Stomach (tissue), 9 donors: ENCODE results near the gene ARID5B. TPM values are rescaled to one million over a fixed set of nuclear protein-coding genes. Genes with fewer than 3 reads are reported as not detected.

Source experiments
- DNase-seq, 2 donors: peaks; one replicate each; pipeline versions ENCODE4 v3.0.0 to v3.0.0-alpha.2; 2013 to 2019
- H3K27ac ChIP-seq, 5 donors: fragments of 200-600 bp in 4 of 5; sonication (generic) in 4 of 5; one replicate each; pipeline ENCODE4 v1.5.1; 2013 to 2019; ENCODE audit warnings: mild to moderate bottlenecking in 1 of 5, moderate library complexity in 1 of 5
- H3K27me3 ChIP-seq, 3 donors: fragments of 200-600 bp; sonication (generic); one replicate each; pipeline ENCODE4 v1.5.1; 2017 to 2019; ENCODE audit warnings: mixed run types in 1 of 3
- H3K36me3 ChIP-seq, 4 donors: fragments of 200-600 bp; sonication (generic); 1 replicate in 3 of 4; 2 replicates in 1 of 4; pipeline ENCODE4 v1.5.1; 2016 to 2019
- H3K4me1 ChIP-seq, 4 donors: fragments of 200-600 bp; sonication (generic); one replicate each; pipeline ENCODE4 v1.5.1; 2016 to 2019
- H3K4me3 ChIP-seq, 4 donors: fragments of 200-600 bp; sonication (generic) in 3 of 4; one replicate each; pipeline ENCODE4 v1.5.1; 2016 to 2019; ENCODE audit warnings: mild to moderate bottlenecking in 1 of 4
- H3K9me3 ChIP-seq, 4 donors: fragments of 200-600 bp; sonication (generic); one replicate each; pipeline ENCODE4 v1.5.1; 2016 to 2019
- EP300 ChIP-seq: sonication (generic); formaldehyde crosslinking; IDR thresholded peaks from one replicate; pipeline ENCODE4 v1.6.1; 2017; ENCODE audit warnings: antibody characterized with exemption
- POLR2A ChIP-seq, 4 donors: fragments of 450-650 bp; IDR thresholded peaks; one replicate each; pipeline ENCODE4 v1.6.1; 2016; ENCODE audit warnings: antibody characterized with exemption in 4 of 4, control low read depth in 2 of 4, mild to moderate bottlenecking in 1 of 4, moderate library complexity in 1 of 4
- POLR2AphosphoS5 ChIP-seq, 3 donors: sonication (generic); formaldehyde crosslinking; IDR thresholded peaks; one replicate each; pipeline ENCODE4 v1.6.1; 2016; ENCODE audit warnings: antibody characterized with exemption in 3 of 3
- WGBS, 5 donors: extraction: QIAGEN DNeasy Blood & Tissue Kit in 3 of 5; methylation state at CpG; one replicate each; pipeline versions ENCODE4 v1.1.5 to v1.1.7; 2013 to 2018; 5-methylcytosine and 5-hydroxymethylcytosine counted together
- intact Hi-C: fragments of 100-400 bp; cut with DNase I; formaldehyde crosslinking; loops from one replicate; pipeline ENCODE4 v1.15.1; 2023; ENCODE audit warnings: low total_unique reads
- polyA plus RNA-seq, 3 donors: library from polyadenylated mRNA; stranded (reverse); fragments of 200-250 nt; gene quantifications; one replicate each; pipeline ENCODE4 v1.2.3, GENCODE V29; 2013
- total RNA-seq, 5 donors: library from RNA; depleted of rRNA; stranded (reverse); fragments of >200 nt; gene quantifications; one replicate each; pipeline versions ENCODE4 v1.1.0 to v1.2.3, GENCODE V29; 2014 to 2016
- TF ChIP-seq, protein P1 (sequence below), 7 experiments: fragments of 450-650 bp in 4 of 7; fragments of 200-600 bp in 3 of 7; sonication (generic) in 3 of 7; IDR thresholded peaks; one replicate each; pipeline ENCODE4 v1.5.1; 2016 to 2019; ENCODE audit warnings: antibody characterized with exemption in 7 of 7, control low read depth in 2 of 7, mild to moderate bottlenecking in 1 of 7
- donor health status: healthy with polysubstance abuse.
- donor health status: Bipolar disorder and iron deficiency.
- donor health status: healthy.

Gene ARID5B
- total and polyA plus RNA-seq, 8 donors: 5.4 to 64.2 (median 11.9) TPM

DNA sequence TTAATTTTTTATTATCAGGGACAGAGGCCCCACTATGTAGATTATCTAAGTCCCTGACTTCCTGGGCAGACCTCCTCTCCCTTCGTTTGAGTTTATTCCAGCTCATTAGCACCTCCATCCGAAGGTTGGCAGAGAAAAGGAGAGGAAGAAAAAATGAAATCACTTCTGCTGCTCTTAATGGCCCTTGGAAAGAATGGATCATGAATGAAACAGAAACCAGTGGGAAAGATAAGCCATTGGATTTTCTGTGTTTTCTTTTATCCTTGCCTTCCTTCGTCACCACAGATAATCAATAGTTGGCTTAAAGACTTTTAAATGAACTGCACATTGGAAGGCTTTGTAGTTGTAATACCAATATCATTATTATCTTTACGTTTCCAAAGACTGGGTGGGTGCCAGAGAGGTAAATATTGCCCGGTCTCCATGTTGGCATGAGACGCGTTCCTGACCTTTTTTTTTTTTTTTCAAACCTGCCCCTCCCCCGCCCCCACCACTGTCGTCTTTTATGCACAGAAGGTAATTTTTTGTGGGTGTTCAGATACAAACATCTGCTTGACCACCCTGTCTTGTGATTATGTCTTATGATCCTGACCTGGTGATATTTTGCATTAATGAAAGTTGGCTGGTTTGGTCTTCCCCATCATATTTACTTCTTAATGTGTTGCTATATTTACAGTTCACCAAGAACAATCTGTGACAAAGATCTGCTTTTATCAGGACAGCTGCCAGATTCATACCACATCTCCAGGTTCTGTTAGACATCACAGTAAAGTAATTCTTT is 116.8 kb downstream of the ARID5B start:
- H3K9me3 ChIP-seq: no peaks in the 10 kb centered on the region
- intact Hi-C loops: no loop called here
- TF ChIP-seq POLR2AphosphoS5 (IDR thresholded peaks at IDR 0.05): no peak
- no peak for TF ChIP-seq EP300
- TF ChIP-seq POLR2A (IDR thresholded peaks at IDR 0.05): no peak
- TF ChIP-seq, protein P1, sequence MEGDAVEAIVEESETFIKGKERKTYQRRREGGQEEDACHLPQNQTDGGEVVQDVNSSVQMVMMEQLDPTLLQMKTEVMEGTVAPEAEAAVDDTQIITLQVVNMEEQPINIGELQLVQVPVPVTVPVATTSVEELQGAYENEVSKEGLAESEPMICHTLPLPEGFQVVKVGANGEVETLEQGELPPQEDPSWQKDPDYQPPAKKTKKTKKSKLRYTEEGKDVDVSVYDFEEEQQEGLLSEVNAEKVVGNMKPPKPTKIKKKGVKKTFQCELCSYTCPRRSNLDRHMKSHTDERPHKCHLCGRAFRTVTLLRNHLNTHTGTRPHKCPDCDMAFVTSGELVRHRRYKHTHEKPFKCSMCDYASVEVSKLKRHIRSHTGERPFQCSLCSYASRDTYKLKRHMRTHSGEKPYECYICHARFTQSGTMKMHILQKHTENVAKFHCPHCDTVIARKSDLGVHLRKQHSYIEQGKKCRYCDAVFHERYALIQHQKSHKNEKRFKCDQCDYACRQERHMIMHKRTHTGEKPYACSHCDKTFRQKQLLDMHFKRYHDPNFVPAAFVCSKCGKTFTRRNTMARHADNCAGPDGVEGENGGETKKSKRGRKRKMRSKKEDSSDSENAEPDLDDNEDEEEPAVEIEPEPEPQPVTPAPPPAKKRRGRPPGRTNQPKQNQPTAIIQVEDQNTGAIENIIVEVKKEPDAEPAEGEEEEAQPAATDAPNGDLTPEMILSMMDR (IDR thresholded peaks at IDR 0.05): no peak
- H3K27me3 ChIP-seq: no peaks in the 10 kb centered on the region
- peaks cover 0 to 5% (median 2%) of the 10 kb centered on the region in 4 donors for H3K36me3 ChIP-seq
- H3K4me3 ChIP-seq: no peak overlapping the region
- peak in 1 of 2 donors; percentile 44 for DNase-seq
- H3K4me1 ChIP-seq: peaks cover 35 to 74% (median 54%) of the 10 kb centered on the region in 4 donors
- peak overlapping the region in 4 of 5 donors; percentile 21 to 68 (median 48) for H3K27ac ChIP-seq
- WGBS, 5 donors: 31 to 47% (median 41%) methylated on average over 9 of the region's 9 CpGs

DNA sequence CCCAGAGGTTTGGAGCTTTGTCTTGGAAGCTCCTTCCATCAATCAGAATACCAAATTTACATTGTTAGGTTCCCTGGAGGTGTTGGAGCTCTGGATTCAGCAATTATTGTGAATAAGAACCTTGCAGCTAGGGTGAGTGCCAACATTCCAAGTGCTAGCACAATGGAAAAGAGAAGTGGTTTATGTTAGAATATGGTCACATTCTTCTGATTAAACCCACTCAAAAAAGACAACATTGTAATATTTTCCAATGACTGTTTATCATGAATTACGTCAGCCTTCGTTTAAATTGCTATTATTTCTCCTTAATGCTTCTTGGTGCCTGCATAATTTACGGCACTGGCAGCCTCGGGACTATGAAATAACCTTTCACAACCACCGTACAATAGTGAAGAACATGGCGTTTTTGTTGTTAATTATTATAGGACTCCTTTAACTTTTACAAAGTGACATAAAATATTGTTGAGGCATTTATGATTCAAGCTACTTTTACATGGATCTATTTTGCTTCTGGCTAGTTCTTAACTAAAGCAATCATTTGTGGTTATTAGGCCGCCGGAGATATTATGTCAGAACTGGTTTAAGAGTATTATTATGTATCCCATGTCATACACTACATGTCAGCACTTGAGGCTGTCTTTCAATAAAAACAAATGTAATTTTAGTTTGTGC is 117.7 kb downstream of the ARID5B start:
- H3K4me3 ChIP-seq: no peak overlapping the region
- TF ChIP-seq POLR2A (IDR thresholded peaks at IDR 0.05): no peak
- H3K27me3 ChIP-seq: no peaks in the 10 kb centered on the region
- intact Hi-C loops: no loop called here
- no peaks in the 10 kb centered on the region for H3K9me3 ChIP-seq
- peaks cover 0 to 3% (median 2%) of the 10 kb centered on the region in 4 donors for H3K36me3 ChIP-seq
- peak in 1 of 2 donors; percentile 53 for DNase-seq
- 41 to 50% (median 46%) methylated on average over 8 of the region's 8 CpGs for WGBS, 5 donors
- H3K27ac ChIP-seq: peak overlapping the region in 4 of 5 donors; percentile 21 to 68 (median 62)
- peaks cover 39 to 82% (median 58%) of the 10 kb centered on the region in 4 donors for H3K4me1 ChIP-seq

DNA sequence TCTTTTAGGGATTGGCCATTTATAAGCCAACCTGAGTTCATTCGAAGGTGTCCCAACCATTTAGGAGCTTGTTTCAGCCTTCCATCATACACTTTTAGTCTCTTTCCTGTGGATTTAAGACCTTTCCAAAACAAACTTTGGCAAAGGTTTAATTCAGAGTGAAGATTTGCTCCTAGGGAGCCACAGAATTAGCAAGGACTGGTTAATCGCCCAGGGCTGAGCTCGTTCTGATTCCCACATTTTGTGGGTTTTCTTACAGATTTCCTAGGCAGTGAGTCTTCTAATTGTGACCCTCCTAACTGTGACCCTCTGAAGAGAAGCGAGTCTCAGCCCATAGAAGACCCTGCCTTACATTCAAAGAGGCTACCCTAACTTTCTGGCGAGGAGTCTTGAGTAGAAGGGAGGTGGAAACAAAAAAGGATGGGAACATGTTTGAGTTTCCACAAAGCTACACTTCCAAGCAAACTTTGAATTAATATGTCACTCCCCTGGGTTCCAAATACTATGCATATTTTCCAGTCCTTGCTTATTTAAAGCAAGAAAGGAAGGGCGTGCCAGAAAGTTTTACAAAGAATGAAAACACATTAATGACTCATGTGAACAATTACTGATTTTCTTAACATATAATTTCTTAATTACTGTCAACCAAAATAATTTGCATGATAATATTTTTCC is 118.3 kb downstream of the ARID5B start:
- intact Hi-C loops: no loop called here
- peaks cover 39 to 89% (median 60%) of the 10 kb centered on the region in 4 donors for H3K4me1 ChIP-seq
- peak overlapping the region; percentile 21 to 68 (median 59) for H3K27ac ChIP-seq
- no peaks in the 10 kb centered on the region for H3K27me3 ChIP-seq
- H3K36me3 ChIP-seq: no peaks in the 10 kb centered on the region
- H3K4me3 ChIP-seq: no peak overlapping the region
- WGBS, 5 donors: 50 to 64% (median 54%) methylated on average over 6 of the region's 6 CpGs
- peak in 1 of 2 donors; percentile 57 for DNase-seq
- TF ChIP-seq, protein P1 (IDR thresholded peaks at IDR 0.05): no peak
- TF ChIP-seq POLR2A (IDR thresholded peaks at IDR 0.05) (no peak), EP300 (no peak), POLR2AphosphoS5 (IDR thresholded peaks at IDR 0.05) (no peak)
- no peaks in the 10 kb centered on the region for H3K9me3 ChIP-seq

DNA sequence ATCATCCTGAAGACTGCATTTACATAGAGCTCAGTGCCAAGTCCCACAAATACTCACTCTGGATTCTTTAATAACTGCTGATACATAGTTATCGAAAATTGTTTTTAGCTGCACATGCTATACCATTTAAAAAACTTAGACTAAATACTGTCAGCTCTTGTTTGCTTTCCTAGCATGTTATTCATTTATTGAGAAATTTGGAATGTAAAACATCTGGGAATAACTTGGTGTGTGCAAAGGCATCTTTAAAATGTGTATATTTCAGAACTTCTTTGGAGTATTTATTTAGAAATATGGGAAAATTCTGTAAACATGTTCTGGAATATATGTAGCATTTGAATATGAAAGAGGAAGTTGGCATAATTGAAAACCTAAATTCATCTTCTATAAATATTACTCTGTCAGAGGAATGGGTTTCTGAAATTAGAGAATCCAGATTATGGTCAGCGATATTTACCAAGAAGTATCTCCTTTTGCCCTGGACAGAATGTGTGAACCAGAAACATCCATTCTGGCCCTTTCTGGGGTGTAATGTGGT is 119.7 kb downstream of the ARID5B start:
- H3K27ac ChIP-seq: peak overlapping the region in 1 of 5 donors; percentile 67
- TF ChIP-seq POLR2A (IDR thresholded peaks at IDR 0.05) (no peak), POLR2AphosphoS5 (IDR thresholded peaks at IDR 0.05) (no peak), EP300 (no peak)
- TF ChIP-seq, protein P1 (IDR thresholded peaks at IDR 0.05): no peak
- no peak overlapping the region for H3K4me3 ChIP-seq
- H3K4me1 ChIP-seq: peaks cover 44 to 96% (median 64%) of the 10 kb centered on the region in 4 donors
- no peaks in the 10 kb centered on the region for H3K9me3 ChIP-seq
- intact Hi-C loops: no loop called here
- H3K27me3 ChIP-seq: no peaks in the 10 kb centered on the region
- 72 to 89% (median 78%) methylated on average over 2 of the region's 2 CpGs for WGBS, 5 donors
- DNase-seq: no peak
- no peaks in the 10 kb centered on the region for H3K36me3 ChIP-seq
